ENCODE measurements around the gene NR2F1-AS1.

Gene NR2F1-AS1

DNA sequence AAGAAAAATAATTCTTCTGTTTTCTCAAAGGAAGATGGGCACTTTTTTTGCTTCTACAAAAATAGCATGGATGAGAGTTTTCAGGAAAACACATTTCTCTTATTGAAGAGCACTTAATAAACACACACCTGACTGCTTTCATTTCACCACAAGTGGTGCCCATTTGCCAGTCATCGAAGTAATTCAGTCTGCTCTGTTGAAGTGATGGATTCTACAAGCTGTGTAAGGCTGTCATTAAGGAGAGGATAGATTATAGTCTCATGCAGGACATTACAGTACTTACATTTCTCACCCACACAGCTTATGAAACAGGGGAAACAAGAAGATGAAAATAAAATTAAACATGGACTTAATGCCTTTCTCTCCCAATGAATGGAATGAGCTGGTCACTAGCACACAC is 165.2 kb downstream of the NR2F1-AS1 start:
- no peak for DNase-seq (ENCODE audit: low read depth)
- H3K4me3 ChIP-seq (ENCODE audit: control insufficient read depth, low read depth, low read length) = no peak overlapping the region
- TF ChIP-seq, protein P1, sequence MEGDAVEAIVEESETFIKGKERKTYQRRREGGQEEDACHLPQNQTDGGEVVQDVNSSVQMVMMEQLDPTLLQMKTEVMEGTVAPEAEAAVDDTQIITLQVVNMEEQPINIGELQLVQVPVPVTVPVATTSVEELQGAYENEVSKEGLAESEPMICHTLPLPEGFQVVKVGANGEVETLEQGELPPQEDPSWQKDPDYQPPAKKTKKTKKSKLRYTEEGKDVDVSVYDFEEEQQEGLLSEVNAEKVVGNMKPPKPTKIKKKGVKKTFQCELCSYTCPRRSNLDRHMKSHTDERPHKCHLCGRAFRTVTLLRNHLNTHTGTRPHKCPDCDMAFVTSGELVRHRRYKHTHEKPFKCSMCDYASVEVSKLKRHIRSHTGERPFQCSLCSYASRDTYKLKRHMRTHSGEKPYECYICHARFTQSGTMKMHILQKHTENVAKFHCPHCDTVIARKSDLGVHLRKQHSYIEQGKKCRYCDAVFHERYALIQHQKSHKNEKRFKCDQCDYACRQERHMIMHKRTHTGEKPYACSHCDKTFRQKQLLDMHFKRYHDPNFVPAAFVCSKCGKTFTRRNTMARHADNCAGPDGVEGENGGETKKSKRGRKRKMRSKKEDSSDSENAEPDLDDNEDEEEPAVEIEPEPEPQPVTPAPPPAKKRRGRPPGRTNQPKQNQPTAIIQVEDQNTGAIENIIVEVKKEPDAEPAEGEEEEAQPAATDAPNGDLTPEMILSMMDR (IDR thresholded peaks at IDR 0.05; ENCODE audit: control insufficient read depth, insufficient read depth, low read depth, low read length, missing control alignments) = no peak

DNA sequence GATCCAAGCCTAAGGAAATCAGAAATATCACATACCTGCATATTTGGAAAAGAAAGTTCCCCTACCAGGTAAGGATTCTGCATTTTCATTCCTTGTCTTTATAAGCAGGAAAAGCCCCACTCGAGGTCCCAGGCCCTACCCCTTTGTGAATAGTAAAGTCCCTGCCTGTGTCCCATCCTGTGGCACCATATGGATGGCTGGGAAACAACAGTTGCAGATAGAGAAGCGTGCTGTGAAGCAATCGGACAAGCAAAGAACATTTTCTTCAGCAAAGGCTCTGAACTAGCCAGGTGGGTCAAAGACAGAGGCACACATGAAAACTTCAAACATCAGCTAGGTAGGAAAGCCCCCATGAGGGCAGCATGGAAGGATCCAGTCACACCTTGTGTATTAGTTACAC is 169.3 kb downstream of the NR2F1-AS1 start:
- TF ChIP-seq, protein P1 (IDR thresholded peaks at IDR 0.05; ENCODE audit: control insufficient read depth, insufficient read depth, low read depth, low read length, missing control alignments) = no peak
- no peak overlapping the region for H3K4me3 ChIP-seq (ENCODE audit: control insufficient read depth, low read depth, low read length)
- DNase-seq (ENCODE audit: low read depth) = no peak

DNA sequence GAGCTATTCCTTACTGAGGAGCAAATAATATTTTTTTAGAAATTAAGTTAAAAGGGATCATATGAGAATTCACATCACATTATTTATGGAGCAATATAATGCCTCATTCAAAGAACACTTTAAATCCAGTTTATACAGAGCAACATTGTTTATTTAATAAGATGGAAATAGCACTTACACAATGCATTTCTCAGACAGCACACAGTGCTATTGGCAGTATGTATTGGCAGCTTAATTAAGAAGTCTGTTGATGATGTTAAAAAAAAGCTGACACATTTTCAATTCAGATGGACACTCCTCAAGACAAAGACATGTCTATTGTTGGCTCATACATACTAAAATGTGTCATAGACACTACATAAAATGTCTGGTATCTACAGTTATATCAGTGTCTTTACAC is 171.3 kb downstream of the NR2F1-AS1 start:
- TF ChIP-seq, protein P1 (IDR thresholded peaks at IDR 0.05; ENCODE audit: control insufficient read depth, insufficient read depth, low read depth, low read length, missing control alignments) = no peak
- no peak overlapping the region for H3K4me3 ChIP-seq (ENCODE audit: control insufficient read depth, low read depth, low read length)
- DNase-seq (ENCODE audit: low read depth) = no peak

DNA sequence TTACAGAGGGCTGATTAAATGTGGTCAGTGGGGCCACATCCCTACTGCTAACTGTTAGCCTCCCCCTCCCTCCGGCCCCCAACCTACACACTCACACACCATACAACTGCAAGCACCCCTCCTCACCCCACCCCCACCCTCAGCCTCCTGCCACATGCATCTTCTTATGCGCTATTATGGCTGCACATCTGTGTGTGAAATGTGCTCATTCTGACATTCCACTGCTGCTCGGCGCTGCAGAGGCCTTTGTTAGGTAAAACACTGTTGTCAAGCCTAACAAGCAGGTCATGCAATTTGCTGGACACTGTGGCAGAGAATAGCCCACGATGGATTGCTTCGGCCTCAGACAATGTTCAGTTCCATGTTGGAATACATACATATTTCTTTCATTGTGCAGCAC is 173.6 kb downstream of the NR2F1-AS1 start:
- no peak overlapping the region for H3K4me3 ChIP-seq (ENCODE audit: control insufficient read depth, low read depth, low read length)
- DNase-seq (ENCODE audit: low read depth) = no peak
- TF ChIP-seq, protein P1 (IDR thresholded peaks at IDR 0.05; ENCODE audit: control insufficient read depth, insufficient read depth, low read depth, low read length, missing control alignments) = no peak

DNA sequence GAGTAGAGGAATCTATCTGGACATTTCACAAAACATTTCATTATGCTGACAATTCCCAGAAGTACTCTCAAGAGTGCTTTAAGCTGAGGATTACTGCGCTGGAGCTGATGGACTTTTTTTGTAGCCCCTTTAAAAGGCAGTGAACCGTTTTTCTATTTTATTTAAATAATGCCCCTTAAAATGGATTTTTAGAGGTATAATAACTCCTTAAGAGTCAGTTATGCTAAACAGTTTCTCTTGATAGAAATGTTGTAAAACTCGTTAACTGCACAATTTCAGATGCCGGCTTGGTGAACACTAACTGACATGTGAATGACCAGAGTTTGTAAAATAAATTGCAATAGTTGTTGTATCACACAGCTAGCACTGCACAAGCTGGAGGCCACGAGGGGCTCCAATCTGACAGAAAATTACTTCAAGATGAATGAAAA is 174.0 kb downstream of the NR2F1-AS1 start:
- no peak for DNase-seq (ENCODE audit: low read depth)
- TF ChIP-seq, protein P1 (IDR thresholded peaks at IDR 0.05; ENCODE audit: control insufficient read depth, insufficient read depth, low read depth, low read length, missing control alignments) = no peak
- H3K4me3 ChIP-seq (ENCODE audit: control insufficient read depth, low read depth, low read length) = no peak overlapping the region

DNA sequence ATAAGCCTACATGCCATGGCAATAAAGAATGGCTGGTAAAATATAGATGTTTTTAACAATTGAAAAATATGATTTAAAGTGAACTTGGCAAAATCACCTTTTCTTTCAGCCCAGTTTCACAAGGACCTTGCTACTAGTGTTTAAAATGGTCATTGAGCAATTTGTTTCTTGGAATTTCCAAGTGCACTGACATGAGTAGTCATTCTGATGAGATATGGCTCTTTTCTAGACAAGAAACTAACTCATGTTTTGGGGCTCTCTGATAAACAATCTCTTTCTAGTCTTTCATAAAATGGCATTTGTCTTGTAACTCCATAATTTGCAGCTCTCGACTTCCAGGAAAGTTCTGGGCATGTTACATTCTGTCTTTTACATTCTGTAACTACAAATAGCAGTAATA is 176.8 kb downstream of the NR2F1-AS1 start:
- TF ChIP-seq, protein P1 (IDR thresholded peaks at IDR 0.05; ENCODE audit: control insufficient read depth, insufficient read depth, low read depth, low read length, missing control alignments) = no peak
- H3K4me3 ChIP-seq (ENCODE audit: control insufficient read depth, low read depth, low read length) = no peak overlapping the region
- no peak for DNase-seq (ENCODE audit: low read depth)

Data from AG09309 (cell line).